HepG2 (cell line): ENCODE measurements around the gene KMT2A. TPM values are rescaled to one million over a fixed set of nuclear protein-coding genes. Genes with fewer than 3 reads are reported as not detected.

ENCODE experiments used
- ASH2L ChIP-seq: fragments of 300-600, 200-600 bp; sonication (generic); IDR thresholded peaks from 2 replicates; pipeline ENCODE4 v1.7.0; 2017; ENCODE audit warnings: low read depth, mild to moderate bottlenecking, moderate library complexity, mixed read lengths, low read length; ENCODE audit not compliant: insufficient read length
- CCDC6 ChIP-seq: sonication (generic); formaldehyde crosslinking; IDR thresholded peaks from 2 replicates; pipeline ENCODE4 v1.8.1; 2022; ENCODE audit warnings: mild to moderate bottlenecking, missing genetic modification reagents, moderate library complexity
- ERF ChIP-seq: IDR thresholded peaks from 2 replicates; pipeline ENCODE4 v1.6.1; 2018; ENCODE audit warnings: missing biosample characterization, missing genetic modification reagents
- GRHL1 ChIP-seq: sonication (generic); formaldehyde crosslinking; conservative IDR thresholded peaks from 2 replicates; pipeline ENCODE4 v1.8.0; 2022; ENCODE audit warnings: missing genetic modification reagents
- MYPOP ChIP-seq: sonication (generic); formaldehyde crosslinking; IDR thresholded peaks from 2 replicates; pipeline ENCODE4 v1.8.1; 2023; ENCODE audit warnings: mild to moderate bottlenecking, moderate library complexity, missing genetic modification reagents
- PREB ChIP-seq: sonication (generic); formaldehyde crosslinking; IDR thresholded peaks from 2 replicates; pipeline ENCODE4 v1.4.0; 2020; ENCODE audit warnings: missing genetic modification reagents
- SMAD1 ChIP-seq: sonication (generic); formaldehyde crosslinking; IDR thresholded peaks from 2 replicates; pipeline ENCODE4 v1.4.0; 2020; ENCODE audit warnings: missing genetic modification reagents, low read depth, mild to moderate bottlenecking, borderline replicate concordance
- TAF1 ChIP-seq: sonication (generic); formaldehyde crosslinking; IDR thresholded peaks from 2 replicates; pipeline ENCODE4 v1.4.0; 2020; ENCODE audit warnings: missing genetic modification reagents
- ZBTB40 ChIP-seq, 2 experiments: fragments of 450-650 bp in 1 of 2; sonication (generic) in 1 of 2; formaldehyde crosslinking in 1 of 2; IDR thresholded peaks; 2 replicates each; pipeline versions ENCODE4 v1.6.1 to v1.8.0; 2016 to 2022; ENCODE audit warnings: antibody characterized with exemption in 1 of 2, mild to moderate bottlenecking in 1 of 2, missing genetic modification reagents in 1 of 2
- ZNF292 ChIP-seq: sonication (generic); formaldehyde crosslinking; IDR thresholded peaks from 2 replicates; pipeline ENCODE4 v1.8.1; 2022; ENCODE audit warnings: mild to moderate bottlenecking, low read depth, missing genetic modification reagents, borderline replicate concordance
- ZNF33A ChIP-seq: sonication (generic); formaldehyde crosslinking; IDR thresholded peaks from 2 replicates; pipeline ENCODE4 v1.5.1; 2020; ENCODE audit warnings: missing genetic modification reagents, mild to moderate bottlenecking, moderate library complexity, borderline replicate concordance
- ZNF460 ChIP-seq: sonication (generic); formaldehyde crosslinking; IDR thresholded peaks from 2 replicates; pipeline ENCODE4 v1.5.1; 2020; ENCODE audit warnings: missing genetic modification reagents, mild to moderate bottlenecking, borderline replicate concordance
- ZNF768 ChIP-seq: sonication (generic); formaldehyde crosslinking; IDR thresholded peaks from 2 replicates; pipeline ENCODE4 v1.4.0; 2020; ENCODE audit warnings: missing genetic modification reagents
- ZNF777 ChIP-seq: sonication (generic); formaldehyde crosslinking; IDR thresholded peaks from 2 replicates; pipeline ENCODE4 v1.4.0; 2020; ENCODE audit warnings: missing genetic modification reagents
- ZNF878 ChIP-seq: sonication (generic); formaldehyde crosslinking; IDR thresholded peaks from 2 replicates; pipeline ENCODE4 v1.8.1; 2023; ENCODE audit warnings: mild to moderate bottlenecking, missing genetic modification reagents, moderate library complexity
- polyA plus RNA-seq, 8 experiments: library from polyadenylated mRNA; depleted of rRNA in 3 of 8; stranded (reverse) in 7 of 8; unstranded in 1 of 8; fragments of >200 nt; fragmentation: Illumina TruSeq in 4 of 8; extraction: Trizol in 4 of 8; gene quantifications; 2 replicates each; pipeline versions ENCODE4 v1.2.1 to v1.2.3, GENCODE V29; 2011 to 2016; ENCODE audit warnings: low read depth in 4 of 8, missing spikeins in 1 of 8, mixed read lengths in 1 of 8; ENCODE audit not compliant: insufficient read depth in 1 of 8
- total RNA-seq, 5 experiments: library from RNA; depleted of rRNA; stranded (reverse); fragments of >200 nt; fragmentation: Illumina TruSeq; extraction: Trizol; gene quantifications; 2 replicates each; pipeline ENCODE4 v1.2.3, GENCODE V29; 2016; ENCODE audit warnings: low read depth in 1 of 5

Gene KMT2A
- total and polyA plus RNA-seq, 2 of the 13 experiments (the other 11 are each of a cell fraction or from before 2014, with no cell fraction given): 12.4 to 20.0 TPM

- peak; percentile 97 for TF ChIP-seq ASH2L
- TF ChIP-seq ZBTB40 (IDR thresholded peaks at IDR 0.05): no peak
- TF ChIP-seq ZBTB40 (CRISPR knock-in tag; IDR thresholded peaks at IDR 0.05): peak; percentile 48; the same call in 1 of the 2 replicates
- peak; percentile 48; the same call in 1 of the 2 replicates for TF ChIP-seq ZNF768
- no peak; the same call in 1 of the 2 replicates for TF ChIP-seq ZNF292
- peak; percentile 26; the same call in 1 of the 2 replicates for TF ChIP-seq SMAD1 (CRISPR knock-in tag)
- TF ChIP-seq ERF (CRISPR knock-in tag): no peak
- peak; percentile 33; the same call in 1 of the 2 replicates for TF ChIP-seq TAF1 (CRISPR knock-in tag)
- TF ChIP-seq ZNF460 (CRISPR knock-in tag): no peak
- TF ChIP-seq ZNF777 (CRISPR knock-in tag): no peak
- no peak for TF ChIP-seq PREB (CRISPR knock-in tag)
- peak; percentile 45; the same call in 1 of the 2 replicates for TF ChIP-seq ZNF878
- TF ChIP-seq GRHL1 (CRISPR knock-in tag): no peak
- peak; percentile 93 for TF ChIP-seq MYPOP (CRISPR knock-in tag)
- peak; percentile 61; the same call in 1 of the 2 replicates for TF ChIP-seq CCDC6 (CRISPR knock-in tag)
- peak; percentile 68; the same call in 1 of the 2 replicates for TF ChIP-seq ZNF33A (CRISPR knock-in tag)
Measured at GRCh38 chr11:118401151-118401879, 35.0 kb upstream of the KMT2A start, which contains the start of gene ATP5MG (continued).
